Measurements from ENCODE around the gene FRMD8.
A peak's percentile ranks its signal among the peaks of the same experiment; 100 is the strongest.
"Not testable (repeated sequence)": the region's sequence is repeated elsewhere in the genome, so short reads cannot be mapped to it uniquely, and the experiment has no call there.

FRMD8 gene

GRCh38 chr11:65395961-65396530 lies 9.6 kb downstream of the FRMD8 start:
- DNase-seq: no peak

DNA sequence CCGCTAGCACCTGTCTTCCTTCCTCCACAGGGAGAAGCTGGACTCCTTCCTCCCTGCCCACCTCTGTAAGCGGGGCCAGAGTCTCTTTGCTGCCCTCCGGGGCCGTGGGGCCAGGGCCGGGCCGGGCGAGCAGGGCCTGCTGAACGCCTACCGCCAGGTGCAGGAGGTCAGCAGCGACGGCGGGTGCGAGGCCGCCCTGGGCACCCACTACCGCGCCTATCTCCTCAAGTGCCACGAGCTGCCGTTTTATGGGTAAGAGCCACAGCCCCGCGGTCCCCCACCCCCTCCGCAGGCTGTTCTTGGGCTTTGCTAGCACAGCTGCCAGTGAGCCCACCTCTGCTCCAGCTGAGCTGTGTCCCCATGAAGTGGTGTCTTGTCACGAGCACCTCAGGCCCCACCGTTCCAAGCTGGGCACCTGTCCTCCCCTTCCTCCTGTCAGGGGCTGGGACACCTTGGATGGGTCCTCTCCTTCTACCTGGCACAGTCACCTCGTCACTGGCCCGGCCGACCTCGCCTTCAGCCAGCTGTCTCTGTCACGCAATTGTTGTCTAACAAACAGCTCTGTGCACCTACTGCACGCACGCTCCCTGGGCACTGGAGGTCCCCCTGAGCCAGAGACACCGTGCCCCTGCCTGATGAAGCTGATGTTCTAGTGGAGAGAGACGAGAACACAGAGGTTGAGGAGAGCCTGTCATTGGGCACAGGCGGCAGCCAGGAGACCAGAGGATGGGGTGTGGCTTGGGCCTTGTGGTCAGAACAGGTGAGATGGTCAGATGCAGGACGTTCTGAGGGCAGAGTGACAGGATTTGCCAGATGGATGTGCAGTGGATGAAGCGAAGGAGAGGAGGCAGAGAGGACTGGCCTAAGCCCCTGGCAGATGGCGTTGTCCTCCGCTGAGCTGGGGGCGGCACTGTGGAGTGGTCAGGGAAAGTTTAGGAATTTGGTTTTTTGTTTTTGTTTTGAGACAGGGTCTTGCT lies 10.6 kb downstream of the FRMD8 start:
- DNase-seq: no peak

DNA sequence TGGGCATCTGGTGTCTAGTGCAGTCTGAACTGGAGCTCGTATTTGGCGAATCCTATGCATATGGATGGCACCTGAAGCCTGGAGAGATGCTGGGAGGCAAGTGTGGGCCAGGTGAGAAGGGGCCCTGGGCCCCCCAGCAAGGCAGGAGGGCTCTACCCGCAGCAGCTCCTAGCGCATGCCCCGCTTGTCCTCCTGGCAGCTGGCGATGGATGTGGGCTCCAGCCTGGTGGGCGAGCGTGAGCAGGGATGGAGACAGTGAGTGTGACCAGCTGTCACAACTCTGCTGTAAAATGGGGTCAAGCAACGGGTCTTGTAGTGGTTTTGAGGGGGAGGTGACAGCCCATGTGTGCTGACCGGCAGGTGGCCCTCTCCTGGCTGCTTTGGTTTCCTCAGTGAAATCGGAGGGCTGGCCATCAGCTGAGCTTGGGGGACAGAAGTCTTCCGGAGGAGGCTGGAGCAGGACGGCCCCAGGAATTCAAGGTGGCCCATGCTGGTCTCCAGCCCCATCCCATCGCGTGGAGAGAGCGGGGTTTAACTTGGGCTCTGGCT lies 12.0 kb downstream of the FRMD8 start:
- no peak for DNase-seq

DNA sequence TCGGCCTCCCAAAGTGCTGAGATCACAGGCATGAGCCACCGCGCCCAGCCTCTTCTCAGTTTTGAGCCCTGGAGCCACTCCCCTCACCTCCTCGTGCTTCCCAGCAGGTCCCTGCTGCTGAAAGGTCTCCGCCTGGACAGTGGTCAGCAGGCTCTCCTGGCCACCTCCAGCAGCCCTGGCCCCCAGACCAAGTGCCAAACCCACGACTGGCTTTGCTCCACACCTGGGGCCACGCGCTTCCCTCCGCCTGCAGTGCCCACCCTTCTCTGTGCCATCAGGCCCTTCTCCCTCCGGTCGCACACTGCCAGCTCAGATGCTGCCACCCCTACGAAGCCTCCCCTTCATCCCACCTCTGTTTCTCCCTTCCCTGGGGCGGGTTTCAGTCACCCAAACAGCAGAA lies 12.8 kb downstream of the FRMD8 start:
- DNase-seq: no peak

DNA sequence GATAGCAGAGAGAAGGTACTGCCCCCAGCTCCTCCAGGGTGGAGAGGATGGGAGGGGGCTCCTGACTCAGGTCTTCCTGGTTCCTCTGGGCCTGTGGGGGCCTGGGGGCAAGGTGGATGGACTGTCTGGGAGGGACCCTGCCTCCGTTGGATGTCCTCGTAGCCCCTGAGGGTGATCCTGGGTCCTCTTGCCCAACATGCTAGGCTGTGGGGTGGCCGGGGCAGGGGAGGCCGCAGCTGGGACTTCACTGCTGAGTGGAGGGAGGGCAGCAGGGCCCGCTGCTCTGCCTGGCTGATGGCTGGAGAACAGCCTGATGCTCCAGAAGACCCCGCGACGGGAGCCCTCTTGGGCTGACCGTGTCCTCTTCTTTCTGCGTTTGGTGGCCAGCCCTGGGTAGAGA lies 13.4 kb downstream of the FRMD8 start:
- DNase-seq: no peak

DNA sequence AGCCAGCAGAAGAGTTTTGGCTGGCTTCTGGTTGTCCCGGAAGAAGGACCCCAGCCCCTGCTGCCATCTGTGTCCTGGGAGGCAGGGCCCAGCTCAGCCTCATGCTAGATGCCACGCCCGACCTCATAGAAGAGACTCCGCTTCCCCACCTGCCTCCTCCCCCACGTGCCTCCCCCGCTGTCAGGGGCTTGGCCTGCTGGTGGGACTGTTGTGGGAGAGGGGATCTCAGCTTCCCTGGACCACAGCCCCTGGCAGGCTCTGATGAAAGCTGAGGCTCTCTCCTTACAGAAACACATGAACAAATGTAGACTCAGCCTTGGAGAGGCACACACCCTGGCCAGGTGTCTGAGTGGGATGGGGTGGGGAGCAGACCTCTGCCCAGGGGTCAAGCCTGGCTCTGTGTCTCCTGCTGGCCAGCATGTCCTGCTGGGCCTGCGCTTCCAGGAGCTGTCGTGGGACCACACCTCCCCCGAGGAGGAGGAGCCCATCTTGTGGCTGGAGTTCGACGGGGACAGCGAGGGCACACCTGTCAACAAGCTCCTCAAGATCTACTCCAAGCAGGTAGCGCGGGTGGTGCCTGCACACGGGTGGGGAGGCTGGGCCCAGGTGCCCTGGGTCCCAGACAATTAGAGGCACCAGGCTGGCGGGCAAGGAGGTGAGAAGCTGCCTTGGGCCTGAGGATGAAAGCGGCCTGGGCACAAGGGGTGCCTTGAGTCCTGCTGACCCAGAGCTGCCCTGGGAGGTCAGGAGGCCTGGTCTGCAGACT lies 14.1 kb downstream of the FRMD8 start:
- DNase-seq: no peak

DNA sequence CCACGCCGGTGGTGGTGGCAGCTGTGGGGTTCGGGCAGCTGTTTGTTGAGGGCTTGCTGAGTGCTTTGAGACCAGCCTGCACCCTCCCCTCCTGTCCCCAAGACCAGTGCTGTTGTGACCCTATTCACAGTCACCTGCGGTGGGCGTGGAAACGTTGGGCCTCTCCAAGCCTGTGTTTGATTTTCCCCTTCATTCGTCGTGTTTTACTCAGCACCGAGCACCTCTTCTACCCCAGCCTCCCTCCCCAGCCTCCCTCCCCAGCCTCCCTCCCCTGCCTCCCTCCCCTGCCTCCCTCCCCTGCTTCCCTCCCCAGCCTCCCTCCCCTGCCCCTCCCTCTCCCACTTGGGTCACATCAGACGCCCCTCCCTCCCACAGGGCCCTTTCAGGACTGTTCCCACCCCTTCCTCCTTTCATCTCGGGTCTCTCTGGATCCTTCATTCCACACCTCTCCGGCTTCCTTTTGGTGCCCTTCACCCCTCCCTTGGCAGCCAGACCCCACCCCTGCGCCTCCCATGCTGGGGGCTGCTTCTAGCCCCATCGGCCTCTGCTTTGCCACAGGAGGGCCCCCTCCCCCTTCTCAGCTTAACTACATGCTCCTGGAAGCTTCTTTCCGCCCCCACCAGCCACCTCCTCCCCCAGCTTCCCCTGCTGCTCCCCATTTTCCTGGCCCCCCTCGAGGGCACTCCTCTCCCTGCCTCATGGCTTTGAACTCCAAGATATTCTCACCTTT lies 14.8 kb downstream of the FRMD8 start:
- no peak for DNase-seq

DNA sequence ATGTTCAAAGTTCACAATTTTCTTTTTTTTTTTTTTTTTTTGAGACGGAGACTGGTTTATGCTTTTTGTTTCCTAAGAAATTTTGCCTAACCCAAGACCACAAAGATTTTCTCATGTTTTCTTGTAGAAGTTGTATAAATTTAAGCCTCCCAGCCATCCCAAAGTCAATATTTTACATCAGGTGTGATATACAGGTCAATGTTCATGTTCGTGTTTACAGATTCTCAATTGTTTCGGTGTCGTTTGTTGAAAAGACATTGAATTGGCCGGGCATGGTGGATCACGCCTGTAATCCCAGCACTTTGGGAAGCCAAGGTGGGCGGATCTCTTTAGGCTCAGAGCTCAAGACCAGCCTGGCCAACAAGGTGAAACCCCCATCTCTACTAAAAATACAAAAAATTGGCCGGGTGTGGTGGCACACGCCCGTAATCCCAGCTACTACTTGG lies 15.4 kb downstream of the FRMD8 start:
- no peak for DNase-seq

DNA sequence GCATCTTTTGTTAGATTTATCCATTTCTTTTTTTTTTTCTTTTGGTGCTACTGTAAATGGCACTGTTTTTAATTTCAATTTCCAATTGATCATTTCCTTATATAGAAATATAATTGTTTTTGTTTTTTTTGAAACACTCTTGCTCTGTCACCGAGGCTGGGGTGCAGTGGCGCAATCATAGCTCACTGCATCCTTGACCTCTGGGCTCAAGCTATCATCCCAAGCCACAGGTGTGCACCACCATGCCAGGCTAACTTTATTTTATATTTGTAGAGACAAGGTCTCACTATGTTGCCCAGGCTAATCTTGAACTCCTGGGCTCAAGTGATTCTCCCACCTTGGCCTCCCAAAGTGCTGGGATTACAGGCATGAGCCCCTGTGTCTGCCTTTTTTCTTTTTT lies 16.4 kb downstream of the FRMD8 start:
- DNase-seq: no peak

DNA sequence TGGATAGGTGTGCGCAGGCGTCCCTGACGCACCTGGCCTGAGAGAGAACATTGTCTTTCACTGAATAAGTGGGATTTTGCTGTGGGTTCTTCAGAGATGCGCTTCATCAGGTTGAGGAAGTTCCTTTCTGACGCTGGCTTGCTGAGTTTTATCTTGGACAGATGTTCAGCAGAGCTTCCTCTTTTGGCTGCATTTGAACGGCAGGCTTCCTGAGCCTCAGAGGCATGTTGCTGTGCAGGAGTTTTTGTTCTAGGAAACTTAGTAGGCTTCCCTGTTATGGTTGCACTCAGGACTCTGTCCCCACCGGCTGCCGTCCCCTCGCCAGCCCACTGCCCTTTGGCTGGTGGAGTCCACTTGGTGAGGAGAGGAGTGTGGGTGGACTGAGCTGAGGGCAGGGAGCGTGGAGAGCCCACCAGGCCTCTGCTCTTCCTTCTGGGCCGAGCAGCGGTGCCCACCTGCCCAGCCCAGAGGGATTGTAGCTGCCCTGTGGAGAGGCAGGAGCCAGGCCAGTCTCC lies 17.2 kb downstream of the FRMD8 start:
- DNase-seq: peak; percentile 15

DNA sequence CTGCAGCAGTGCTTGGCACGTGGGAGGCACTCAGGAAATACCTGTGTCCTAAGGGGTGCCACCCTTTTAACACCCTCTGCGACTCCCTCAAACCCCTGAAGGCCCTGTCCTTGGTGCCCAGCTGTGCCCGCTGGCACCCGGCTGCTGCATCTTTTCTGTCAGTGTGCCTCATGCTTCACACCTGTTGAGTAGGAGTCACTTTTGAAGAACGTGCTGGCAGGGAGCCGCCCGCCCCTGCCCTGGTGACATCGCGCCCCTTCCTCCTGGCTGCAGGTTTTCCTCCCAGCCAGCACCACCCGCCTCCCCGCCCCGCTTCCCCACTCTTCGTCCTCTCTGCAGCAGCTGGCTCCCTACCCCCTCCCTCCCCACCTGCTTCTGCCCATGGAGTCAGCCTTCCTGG lies 17.8 kb downstream of the FRMD8 start:
- DNase-seq: no peak

- no peak for DNase-seq
Measured at GRCh38 chr11:65404638-65405339, 18.4 kb downstream of the FRMD8 start.

- DNase-seq: no peak
Measured at GRCh38 chr11:65410936-65411680, 24.7 kb downstream of the FRMD8 start.

DNA sequence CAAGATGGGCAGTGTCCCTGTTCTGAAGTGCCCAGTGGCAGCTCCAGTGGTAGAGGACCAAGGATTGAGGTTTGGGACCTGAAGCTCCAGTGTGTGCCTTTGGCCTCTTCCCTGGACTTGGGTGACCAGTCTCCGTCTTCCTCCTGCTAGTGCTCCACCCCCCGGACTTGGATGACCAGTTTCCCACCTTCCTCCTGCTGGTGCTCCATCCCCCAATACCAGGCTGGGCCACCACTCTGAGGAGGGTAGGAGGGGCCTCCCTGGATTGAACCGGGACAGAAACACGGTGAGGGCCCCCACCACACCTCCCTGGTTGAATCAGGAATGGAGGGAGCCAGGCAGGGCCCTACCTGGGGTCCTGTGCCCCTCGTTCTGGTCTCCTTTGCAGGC lies 25.2 kb downstream of the FRMD8 start:
- DNase-seq: no peak

- no peak for DNase-seq
Measured at GRCh38 chr11:65412271-65413076, 26.0 kb downstream of the FRMD8 start.

- DNase-seq: not testable (repeated sequence)
Measured at GRCh38 chr11:65413077-65413664, 26.7 kb downstream of the FRMD8 start.

- DNase-seq: no peak
Measured at GRCh38 chr11:65414776-65415498, 28.5 kb downstream of the FRMD8 start.

DNA sequence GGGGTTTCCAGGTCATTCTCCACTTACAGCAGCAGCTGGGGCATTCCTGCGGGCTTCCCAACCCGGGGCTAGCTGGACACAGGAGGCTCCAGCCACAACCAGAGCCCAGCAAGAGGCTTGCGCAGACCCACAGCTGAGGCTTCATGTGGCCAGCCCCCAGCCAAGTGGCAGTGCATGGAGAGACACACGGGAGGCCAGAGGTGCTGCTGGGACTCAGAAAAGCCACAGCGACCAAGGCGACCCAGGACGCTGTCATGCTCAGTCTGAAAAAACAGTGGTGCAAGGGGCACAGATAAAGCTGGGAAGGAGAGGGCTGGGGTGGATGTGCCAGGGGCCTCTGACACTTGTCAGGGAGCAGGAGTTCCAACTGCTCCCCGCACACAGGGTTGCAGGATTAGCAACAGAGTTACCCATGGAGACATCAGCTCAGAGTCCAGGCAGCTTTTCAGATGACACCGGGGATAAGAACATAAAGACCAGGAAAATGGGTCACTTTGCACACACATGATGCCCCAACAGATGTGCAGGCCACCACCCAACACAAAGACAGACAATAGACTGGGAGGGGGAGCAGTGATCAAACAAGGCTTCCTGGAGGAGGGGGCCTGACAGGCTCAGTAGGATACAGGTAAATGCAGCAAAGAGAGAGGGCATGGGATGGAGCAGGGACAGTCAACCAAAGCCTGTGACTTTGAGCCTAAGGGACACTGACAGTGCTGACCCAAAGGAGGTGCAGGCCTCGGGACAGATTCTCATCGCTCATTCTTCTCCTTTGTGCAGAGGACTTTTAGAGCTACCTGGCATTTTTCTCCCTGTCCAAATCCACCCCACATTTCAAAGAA lies 29.3 kb downstream of the FRMD8 start:
- DNase-seq: no peak

Measured in CD4-positive, alpha-beta T cell treated with Interleukin-10 for 1 hour (primary cell).